Keratinocyte (primary cell): ENCODE measurements around the gene AP1S3. TPM values are rescaled to one million over a fixed set of nuclear protein-coding genes. Genes with fewer than 3 reads are reported as not detected.

Experiments used
- DNase-seq: peaks from one replicate; pipeline ENCODE4 v3.0.0-alpha.2; 2011; ENCODE audit warnings: low read depth, missing footprints, low spot score
- FAIRE-seq: peaks from 2 replicates; lab custom pipeline; 2011; peaks lifted over from hg19 to GRCh38; lab: Jason Lieb, UNC
- H2AFZ ChIP-seq: 2 replicates; pipeline ENCODE4 v1.6.0; 2012; ENCODE audit warnings: low read length, control low read depth, inconsistent platforms; ENCODE audit not compliant: control insufficient read depth
- H3K27ac ChIP-seq: 2 replicates; pipeline ENCODE4 v1.5.1; 2011; ENCODE audit warnings: low read length; ENCODE audit not compliant: control insufficient read depth, insufficient read depth
- H3K27me3 ChIP-seq: 3 replicates; pipeline ENCODE4 v1.6.0; 2011; ENCODE audit warnings: low read length; ENCODE audit not compliant: control insufficient read depth, insufficient read depth; ENCODE audit errors: extremely low read depth
- H3K36me3 ChIP-seq, 2 experiments: 2 replicates in 1 of 2; 3 replicates in 1 of 2; pipeline ENCODE4 v1.5.1; 2011; ENCODE audit warnings: low read length in 2 of 2, mild to moderate bottlenecking in 1 of 2; ENCODE audit not compliant: control insufficient read depth in 2 of 2, insufficient read depth in 2 of 2; ENCODE audit errors: extremely low read depth in 1 of 2
- H3K4me1 ChIP-seq: 3 replicates; pipeline ENCODE4 v1.5.1; 2011; ENCODE audit warnings: low read length; ENCODE audit not compliant: control insufficient read depth, insufficient read depth; ENCODE audit errors: extremely low read depth
- H3K4me2 ChIP-seq: 3 replicates; pipeline ENCODE4 v1.6.0; 2011; ENCODE audit warnings: low read depth, low read length; ENCODE audit not compliant: control insufficient read depth, insufficient read depth; ENCODE audit errors: extremely low read depth
- H3K4me3 ChIP-seq, 3 experiments: fragments of 200-600 bp in 1 of 3; sonication (generic) in 1 of 3; 2 replicates in 2 of 3; 3 replicates in 1 of 3; pipeline ENCODE4 v1.5.1; 2011 to 2016; ENCODE audit warnings: low read length in 3 of 3, mild to moderate bottlenecking in 3 of 3, control low read depth in 2 of 3, inconsistent platforms in 1 of 3, low read depth in 1 of 3, mixed read lengths in 1 of 3, mixed run types in 1 of 3, moderate library complexity in 1 of 3; ENCODE audit not compliant: control insufficient read depth in 2 of 3, insufficient read depth in 2 of 3; ENCODE audit errors: extremely low read depth in 1 of 3
- H3K79me2 ChIP-seq: 2 replicates; pipeline ENCODE4 v1.6.0; 2012; ENCODE audit warnings: low read length; ENCODE audit not compliant: control insufficient read depth, insufficient read depth
- H3K9ac ChIP-seq: 3 replicates; pipeline ENCODE4 v1.6.0; 2011; ENCODE audit warnings: low read length; ENCODE audit not compliant: control insufficient read depth, insufficient read depth; ENCODE audit errors: extremely low read depth
- H3K9me1 ChIP-seq: 3 replicates; pipeline ENCODE4 v1.6.0; 2011; ENCODE audit warnings: low read length; ENCODE audit not compliant: control insufficient read depth, insufficient read depth; ENCODE audit errors: extremely low read depth
- H3K9me3 ChIP-seq: 2 replicates; pipeline ENCODE4 v1.5.1; 2012; ENCODE audit warnings: low read depth, low read length; ENCODE audit not compliant: control insufficient read depth
- H4K20me1 ChIP-seq: 3 replicates; pipeline ENCODE4 v1.6.0; 2011; ENCODE audit warnings: low read length; ENCODE audit not compliant: control insufficient read depth, insufficient read depth; ENCODE audit errors: extremely low read depth
- EZH2 ChIP-seq: IDR thresholded peaks from one replicate; pipeline ENCODE4 v1.6.1; 2012; ENCODE audit warnings: inconsistent platforms, mild to moderate bottlenecking, low read length, moderate library complexity
- dilution Hi-C: fragments of 300-500 bp; cut with MboI; formaldehyde crosslinking; loops from one replicate; pipeline ENCODE4 v1.7.0; 2020; ENCODE audit warnings: low sequenced_read_pairs; ENCODE audit not compliant: extremely low pct_ligation_motif_present
- polyA plus RNA-seq, 5 experiments: library from polyadenylated mRNA; depleted of rRNA in 3 of 5; stranded (reverse) in 3 of 5; stranded (forward) in 1 of 5; unstranded in 1 of 5; fragments of >200 nt; gene quantifications; 1 replicate in 1 of 5; 2 replicates in 3 of 5; 3 replicates in 1 of 5; pipeline versions ENCODE4 v1.2.1 to v1.2.3, GENCODE V29; 2011 to 2012; ENCODE audit warnings: missing spikeins in 2 of 5, low read depth in 1 of 5, low replicate concordance in 1 of 5
- TF ChIP-seq, protein P1 (sequence below), 3 experiments: IDR thresholded peaks in 1 of 3; conservative IDR thresholded peaks in 1 of 3; optimal IDR thresholded peaks in 1 of 3; 2 replicates in 2 of 3; 3 replicates in 1 of 3; pipeline versions ENCODE3 to v1.5.1; 2011; ENCODE audit warnings: low read length in 3 of 3, mild to moderate bottlenecking in 3 of 3, moderate library complexity in 2 of 3, control low read depth in 1 of 3, inconsistent platforms in 1 of 3; ENCODE audit not compliant: insufficient read depth in 2 of 3; ENCODE audit errors: extremely low read depth in 1 of 3

Gene AP1S3
- polyA plus RNA-seq, 1 donor (not counting 4 experiments of a cell fraction or from before 2014, with no cell fraction given), result 33.7 TPM

DNA sequence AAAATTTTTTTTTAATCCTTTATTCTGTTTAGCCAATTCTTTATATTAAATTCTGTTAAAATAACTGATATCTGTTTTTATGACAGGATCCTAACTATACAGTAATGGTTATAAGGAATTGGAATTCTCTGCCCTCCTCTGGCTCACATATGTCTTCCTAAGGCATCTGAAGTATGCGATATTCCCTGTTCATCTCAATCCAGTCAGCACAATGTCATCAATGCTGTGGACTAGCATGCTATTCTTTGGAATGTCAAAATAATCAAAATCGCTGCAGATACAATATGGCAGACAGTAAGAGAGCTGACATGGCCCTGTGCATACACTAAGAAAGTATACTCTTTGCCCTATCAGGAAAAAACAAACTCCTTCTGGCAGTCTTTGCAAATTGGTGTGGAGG, 107.6 kb downstream of the AP1S3 start:
- Histone ChIP-seq H3K9me1 (no peaks in the 10 kb centered on the region), H3K27me3 (no peaks in the 10 kb centered on the region), H3K9ac (no peak overlapping the region), H4K20me1 (no peaks in the 10 kb centered on the region), H3K4me1 (peaks cover 18% of the 10 kb centered on the region), H3K4me3 (no peak overlapping the region), H3K27ac (no peak overlapping the region), H3K79me2 (no peaks in the 10 kb centered on the region), H3K36me3 (no peaks in the 10 kb centered on the region), H2AFZ (no peak overlapping the region), H3K4me2 (no peak overlapping the region), H3K9me3 (no peaks in the 10 kb centered on the region)
- FAIRE-seq (no peak), DNase-seq (no peak)
- dilution Hi-C loops, result no loop called here
- no peak for TF ChIP-seq EZH2
- TF ChIP-seq, protein P1, sequence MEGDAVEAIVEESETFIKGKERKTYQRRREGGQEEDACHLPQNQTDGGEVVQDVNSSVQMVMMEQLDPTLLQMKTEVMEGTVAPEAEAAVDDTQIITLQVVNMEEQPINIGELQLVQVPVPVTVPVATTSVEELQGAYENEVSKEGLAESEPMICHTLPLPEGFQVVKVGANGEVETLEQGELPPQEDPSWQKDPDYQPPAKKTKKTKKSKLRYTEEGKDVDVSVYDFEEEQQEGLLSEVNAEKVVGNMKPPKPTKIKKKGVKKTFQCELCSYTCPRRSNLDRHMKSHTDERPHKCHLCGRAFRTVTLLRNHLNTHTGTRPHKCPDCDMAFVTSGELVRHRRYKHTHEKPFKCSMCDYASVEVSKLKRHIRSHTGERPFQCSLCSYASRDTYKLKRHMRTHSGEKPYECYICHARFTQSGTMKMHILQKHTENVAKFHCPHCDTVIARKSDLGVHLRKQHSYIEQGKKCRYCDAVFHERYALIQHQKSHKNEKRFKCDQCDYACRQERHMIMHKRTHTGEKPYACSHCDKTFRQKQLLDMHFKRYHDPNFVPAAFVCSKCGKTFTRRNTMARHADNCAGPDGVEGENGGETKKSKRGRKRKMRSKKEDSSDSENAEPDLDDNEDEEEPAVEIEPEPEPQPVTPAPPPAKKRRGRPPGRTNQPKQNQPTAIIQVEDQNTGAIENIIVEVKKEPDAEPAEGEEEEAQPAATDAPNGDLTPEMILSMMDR (optimal IDR thresholded peaks at IDR 0.05 in 1 of 3, IDR thresholded peaks at IDR 0.05 in 1 of 3, conservative IDR thresholded peaks at IDR 0.05 in 1 of 3; ENCODE audit: extremely low read depth in 1 of 3, insufficient read depth in 2 of 3, low read length in 3 of 3), result no peak

GRCh38 chr2:223727562-223727961, 109.8 kb downstream of the AP1S3 start:
- Histone ChIP-seq H3K9ac (no peak overlapping the region), H3K9me3 (no peaks in the 10 kb centered on the region), H3K9me1 (no peaks in the 10 kb centered on the region), H3K79me2 (no peaks in the 10 kb centered on the region), H2AFZ (no peak overlapping the region), H3K27me3 (no peaks in the 10 kb centered on the region), H4K20me1 (no peaks in the 10 kb centered on the region), H3K36me3 (no peaks in the 10 kb centered on the region), H3K4me2 (no peak overlapping the region), H3K27ac (no peak overlapping the region), H3K4me1 (peaks cover 22% of the 10 kb centered on the region), H3K4me3 (no peak overlapping the region)
- dilution Hi-C loops, result no loop called here
- DNase-seq, result peak; percentile 30
- no peak for TF ChIP-seq EZH2
- TF ChIP-seq, protein P1 (optimal IDR thresholded peaks at IDR 0.05 in 1 of 3, IDR thresholded peaks at IDR 0.05 in 1 of 3, conservative IDR thresholded peaks at IDR 0.05 in 1 of 3; ENCODE audit: extremely low read depth in 1 of 3, insufficient read depth in 2 of 3, low read length in 3 of 3), result peak; percentile 64 to 71 (median 67)
- peak; percentile 59 for FAIRE-seq
